SK-N-SH (cell line): Measurements from ENCODE around the gene ROBO4. TPM values are rescaled to one million over a fixed set of nuclear protein-coding genes. Genes with fewer than 3 reads are reported as not detected.

Experiments used
- CTCF ChIA-PET: fragments of 300-600, 350-600 bp; formaldehyde crosslinking; extraction: SDS; loops from one replicate; lab custom pipeline; 2021; lab: Yijun Ruan, JAX
- POLR2A ChIA-PET: fragments of 350-600 bp; sonication (Branson Sonifier 250); formaldehyde crosslinking; extraction: SDS; loops from one replicate; lab custom pipeline; 2020; ENCODE audit warnings: antibody characterized with exemption, inconsistent platforms; lab: Yijun Ruan, JAX
- DNase-seq: peaks from one replicate; pipeline ENCODE4 v3.0.0; 2012
- H2AFZ ChIP-seq: fragments of 200-600 bp; sonication (generic); 2 replicates; pipeline ENCODE4 v1.8.1; 2016; ENCODE audit warnings: antibody characterized with exemption, mild to moderate bottlenecking, low read depth
- H3F3A ChIP-seq: fragments of 200-600 bp; sonication (generic); replicated peaks from 2 replicates; pipeline ENCODE3; 2016; ENCODE audit warnings: antibody characterized with exemption, mild to moderate bottlenecking; ENCODE audit not compliant: insufficient read depth
- H3K27ac ChIP-seq, 2 experiments: fragments of 200-500 bp in 1 of 2; fragments of 200-600 bp in 1 of 2; sonication (Bioruptor generic) in 1 of 2; sonication (generic), shearing (Covaris generic) in 1 of 2; 2 replicates each; pipeline versions ENCODE4 v1.5.1 to v1.6.1; 2014 to 2016; ENCODE audit warnings: low read depth in 2 of 2, inconsistent platforms in 1 of 2, low read length in 1 of 2, mild to moderate bottlenecking in 1 of 2, mixed read lengths in 1 of 2
- H3K27me3 ChIP-seq: fragments of 200-600 bp; sonication (generic), shearing (Covaris generic); 2 replicates; pipeline ENCODE4 v1.6.1; 2016; ENCODE audit warnings: mixed run types; ENCODE audit not compliant: insufficient read depth
- H3K36me3 ChIP-seq, 2 experiments: fragments of 200-500 bp in 1 of 2; fragments of 200-600 bp in 1 of 2; sonication (Bioruptor generic) in 1 of 2; sonication (generic) in 1 of 2; replicated peaks in 1 of 2; 2 replicates each; pipeline versions ENCODE3 to v1.5.1; 2014 to 2016; ENCODE audit warnings: low read length in 1 of 2, mild to moderate bottlenecking in 1 of 2; ENCODE audit not compliant: insufficient read depth in 2 of 2, control insufficient read depth in 1 of 2
- H3K4me1 ChIP-seq, 2 experiments: fragments of 200-500 bp in 1 of 2; fragments of 200-600 bp in 1 of 2; sonication (Bioruptor generic) in 1 of 2; sonication (generic), shearing (Covaris generic) in 1 of 2; 2 replicates each; pipeline versions ENCODE4 v1.5.1 to v1.6.1; 2014 to 2016; ENCODE audit warnings: low read depth in 1 of 2, low read length in 1 of 2, mixed run types in 1 of 2; ENCODE audit not compliant: insufficient read depth in 2 of 2, control insufficient read depth in 1 of 2
- H3K4me2 ChIP-seq: fragments of 200-600 bp; sonication (generic), shearing (Covaris generic); 2 replicates; pipeline ENCODE4 v1.6.1; 2017; ENCODE audit warnings: mixed run types
- H3K4me3 ChIP-seq, 2 experiments: fragments of 200-500 bp in 1 of 2; fragments of 200-600 bp in 1 of 2; sonication (Bioruptor generic) in 1 of 2; sonication (generic), shearing (Covaris generic) in 1 of 2; 2 replicates each; pipeline versions ENCODE4 v1.5.1 to v1.8.1; 2014 to 2016; ENCODE audit warnings: low read depth in 2 of 2, inconsistent platforms in 1 of 2, low read length in 1 of 2, mild to moderate bottlenecking in 1 of 2, mixed read lengths in 1 of 2, moderate library complexity in 1 of 2
- H3K79me2 ChIP-seq: fragments of 200-600 bp; sonication (generic); 2 replicates; pipeline ENCODE4 v1.8.1; 2017; ENCODE audit warnings: mild to moderate bottlenecking; ENCODE audit not compliant: insufficient read depth
- H3K9ac ChIP-seq: fragments of 200-600 bp; sonication (generic); 2 replicates; pipeline ENCODE4 v1.6.1; 2017; ENCODE audit warnings: mixed run types
- H3K9me2 ChIP-seq: fragments of 200-600 bp; sonication (generic); 2 replicates; pipeline ENCODE4 v1.6.1; 2017; ENCODE audit warnings: mixed run types
- H3K9me3 ChIP-seq: fragments of 200-600 bp; sonication (generic); 2 replicates; pipeline ENCODE4 v1.6.1; 2017; ENCODE audit warnings: mixed run types, mild to moderate bottlenecking, moderate library complexity
- H4K20me1 ChIP-seq: fragments of 200-600 bp; sonication (generic); 2 replicates; pipeline ENCODE4 v1.6.1; 2017; ENCODE audit warnings: mild to moderate bottlenecking, mixed run types; ENCODE audit not compliant: insufficient read depth
- CHD2 ChIP-seq: fragments of 150-350 bp; IDR thresholded peaks from 2 replicates; pipeline ENCODE4 v1.6.1; 2018; ENCODE audit warnings: low read length; ENCODE audit not compliant: partially characterized antibody
- EP300 ChIP-seq, 2 experiments: IDR thresholded peaks; 2 replicates each; pipeline versions ENCODE4 v1.4.0 to v1.6.1; 2012; ENCODE audit warnings: borderline replicate concordance in 1 of 2, low read depth in 1 of 2, low read length in 1 of 2
- MAX ChIP-seq: IDR thresholded peaks from 2 replicates; pipeline ENCODE4 v1.4.0; 2012; ENCODE audit warnings: low read depth
- NFIC ChIP-seq: IDR thresholded peaks from 2 replicates; pipeline ENCODE4 v1.4.0; 2012; ENCODE audit warnings: borderline replicate concordance
- REST ChIP-seq: IDR thresholded peaks from 2 replicates; pipeline ENCODE4 v1.6.1; 2012; ENCODE audit warnings: mild to moderate bottlenecking, low read depth, low read length, moderate library complexity
- USF1 ChIP-seq: IDR thresholded peaks from 2 replicates; pipeline ENCODE4 v1.4.0; 2012; ENCODE audit warnings: low read depth, borderline replicate concordance
- WGBS: methylation state at CpG from one replicate; pipeline ENCODE4 v1.1.6; 2017; ENCODE audit warnings: low lambda C conversion rate; 5-methylcytosine and 5-hydroxymethylcytosine counted together
- polyA plus RNA-seq, 3 experiments: library from polyadenylated mRNA; depleted of rRNA; stranded (reverse); fragments of >200 nt; gene quantifications; 2 replicates each; pipeline ENCODE4 v1.2.3, GENCODE V29; 2012

ROBO4 gene
- polyA plus RNA-seq, 1 of the 3 experiments (the other 2 are of a cell fraction) = 0.95 TPM

GRCh38 chr11:124864176-124864891, 33.3 kb downstream of the ROBO4 start:
- ChIA-PET POLR2A (no interaction called here), CTCF (interaction anchor here (0.9 to 7.4 kb wide), 5 partner anchors 25 to 221 kb away, joined by 3 to 220 read pairs (median 36); partner anchors contain the start of genes SIAE and SPA17)
- no peaks in the 10 kb centered on the region for H3F3A ChIP-seq
- no peak overlapping the region for H3K27ac ChIP-seq
- H3K27me3 ChIP-seq = peaks cover 82% of the 10 kb centered on the region
- 66% methylated on average over 18 of the region's 18 CpGs for WGBS
- no peaks in the 10 kb centered on the region for H3K36me3 ChIP-seq
- DNase-seq = no peak
- H2AFZ ChIP-seq = no peak overlapping the region
- TF ChIP-seq NFIC (no peak), CHD2 (no peak), MAX (no peak), EP300 (IDR thresholded peaks at IDR 0.05; ENCODE audit: borderline replicate concordance in 1 of 2, low read depth in 1 of 2, low read length in 1 of 2) (no peak)
- no peaks in the 10 kb centered on the region for H4K20me1 ChIP-seq
- no peaks in the 10 kb centered on the region for H3K9me3 ChIP-seq
- H3K79me2 ChIP-seq = no peaks in the 10 kb centered on the region
- H3K4me1 ChIP-seq = peaks cover 4 to 31% of the 10 kb centered on the region in 2 experiments; a peak in 1 of 4 replicates
- no peak overlapping the region for H3K4me3 ChIP-seq
- H3K9ac ChIP-seq = no peak overlapping the region
- peak overlapping the region; percentile 92; the same call in 1 of the 2 replicates for H3K4me2 ChIP-seq
- no peaks in the 10 kb centered on the region for H3K9me2 ChIP-seq

- Histone ChIP-seq H3K9me2 (no peaks in the 10 kb centered on the region), H3K4me3 (no peak overlapping the region), H3F3A (no peaks in the 10 kb centered on the region), H3K27me3 (peaks cover 79% of the 10 kb centered on the region), H3K79me2 (no peaks in the 10 kb centered on the region), H3K36me3 (no peaks in the 10 kb centered on the region), H3K4me2 (no peak overlapping the region), H3K9me3 (no peaks in the 10 kb centered on the region), H4K20me1 (no peaks in the 10 kb centered on the region), H2AFZ (no peak overlapping the region), H3K9ac (no peak overlapping the region), H3K4me1 (peaks cover 4 to 27% of the 10 kb centered on the region in 2 experiments; a peak in 1 of 4 replicates), H3K27ac (no peak overlapping the region)
- WGBS = 36% methylated on average over 8 of the region's 9 CpGs
- no peak for DNase-seq
- ChIA-PET POLR2A (no interaction called here), CTCF (no interaction called here)
- TF ChIP-seq NFIC = no peak
- TF ChIP-seq USF1 = no peak
- peak; percentile 84 for TF ChIP-seq REST
Measured at GRCh38 chr11:124863826-124864165, 33.9 kb downstream of the ROBO4 start.
